ENCODE measurements around the gene CD19.

Gene CD19

GRCh38 chr16:28910086-28911031 is 21.4 kb upstream of the CD19 start:
- TF ChIP-seq CTCF (IDR thresholded peaks at IDR 0.05; ENCODE audit: extremely low read depth, missing control alignments): no peak
- no peak for DNase-seq (ENCODE audit: low spot score)

- no peak for DNase-seq (ENCODE audit: low spot score)
- no peak for TF ChIP-seq CTCF (IDR thresholded peaks at IDR 0.05; ENCODE audit: extremely low read depth, missing control alignments)
These were observed 19.2 kb upstream of the CD19 start for GRCh38 chr16:28912558-28912957.

- no peak for DNase-seq (ENCODE audit: low spot score)
- no peak for TF ChIP-seq CTCF (IDR thresholded peaks at IDR 0.05; ENCODE audit: extremely low read depth, missing control alignments)
These were observed 17.6 kb upstream of the CD19 start for GRCh38 chr16:28913946-28914724.

GRCh38 chr16:28915181-28915580 is 16.6 kb upstream of the CD19 start:
- no peak for DNase-seq (ENCODE audit: low spot score)
- TF ChIP-seq CTCF (IDR thresholded peaks at IDR 0.05; ENCODE audit: extremely low read depth, missing control alignments): no peak

GRCh38 chr16:28917095-28917494 is 14.7 kb upstream of the CD19 start:
- no peak for DNase-seq (ENCODE audit: low spot score)

GRCh38 chr16:28918698-28919097 is 13.1 kb upstream of the CD19 start:
- DNase-seq (ENCODE audit: low spot score): no peak
- TF ChIP-seq CTCF (IDR thresholded peaks at IDR 0.05; ENCODE audit: extremely low read depth, missing control alignments): no peak

More at GRCh38 chr16:28917095-28917494, 14.7 kb upstream of the CD19 start:
- TF ChIP-seq CTCF (IDR thresholded peaks at IDR 0.05; ENCODE audit: extremely low read depth, missing control alignments): no peak

GRCh38 chr16:28923231-28923587 is 8.6 kb upstream of the CD19 start:
- no peak for DNase-seq (ENCODE audit: low spot score)
- TF ChIP-seq CTCF (IDR thresholded peaks at IDR 0.05; ENCODE audit: extremely low read depth, missing control alignments): no peak

Measured in GM20000 (cell line).